Liver (tissue), 9 donors: ENCODE measurements around the gene OTOF. TPM values are rescaled to one million over a fixed set of nuclear protein-coding genes. Genes with fewer than 3 reads are reported as not detected.

Source experiments
- DNase-seq: peaks from one replicate; pipeline ENCODE4 v3.0.0-alpha.2; 2017; ENCODE audit warnings: low spot score
- H3K27ac ChIP-seq, 2 donors: one replicate each; pipeline ENCODE4 v1.7.0; 2013; ENCODE audit warnings: inconsistent platforms in 2 of 2, low read length in 2 of 2, control low read depth in 1 of 2, low read depth in 1 of 2, mild to moderate bottlenecking in 1 of 2
- H3K27me3 ChIP-seq, 4 donors: one replicate each; pipeline versions ENCODE4 v1.6.1 to v1.7.0; 2013; ENCODE audit warnings: low read length in 3 of 4, inconsistent platforms in 1 of 4, mild to moderate bottlenecking in 1 of 4, moderate library complexity in 1 of 4; ENCODE audit not compliant: control insufficient read depth in 4 of 4, insufficient read depth in 4 of 4
- H3K36me3 ChIP-seq, 4 donors: one replicate each; pipeline versions ENCODE4 v1.6.1 to v1.7.0; 2013; ENCODE audit warnings: low read length in 3 of 4, mild to moderate bottlenecking in 3 of 4, low read depth in 1 of 4, moderate library complexity in 1 of 4; ENCODE audit not compliant: control insufficient read depth in 4 of 4, insufficient read depth in 3 of 4
- H3K4me1 ChIP-seq, 4 donors: one replicate each; pipeline versions ENCODE4 v1.6.1 to v1.7.0; 2013; ENCODE audit warnings: low read length in 3 of 4, mild to moderate bottlenecking in 3 of 4, moderate library complexity in 1 of 4; ENCODE audit not compliant: control insufficient read depth in 4 of 4, insufficient read depth in 4 of 4
- H3K4me3 ChIP-seq, 3 donors: one replicate each; pipeline versions ENCODE4 v1.6.1 to v1.7.0; 2013; ENCODE audit warnings: low read length in 3 of 3, control low read depth in 1 of 3, low read depth in 1 of 3, mild to moderate bottlenecking in 1 of 3
- H3K9ac ChIP-seq, 2 donors: one replicate each; pipeline ENCODE4 v1.7.0; 2013; ENCODE audit warnings: low read length in 2 of 2, mild to moderate bottlenecking in 2 of 2, moderate library complexity in 2 of 2, control low read depth in 1 of 2, low read depth in 1 of 2
- H3K9me3 ChIP-seq, 4 donors: one replicate each; pipeline versions ENCODE4 v1.6.1 to v1.7.0; 2013; ENCODE audit warnings: low read length in 3 of 4; ENCODE audit not compliant: control insufficient read depth in 4 of 4
- EGR1 ChIP-seq, 2 donors: IDR thresholded peaks; 2 replicates each; pipeline ENCODE4 v1.6.1; 2016 to 2018; ENCODE audit warnings: antibody characterized with exemption in 2 of 2, low read depth in 2 of 2
- FOXA1 ChIP-seq: IDR thresholded peaks from 2 replicates; pipeline ENCODE4 v1.6.1; 2016; ENCODE audit warnings: antibody characterized with exemption
- FOXA2 ChIP-seq: IDR thresholded peaks from 2 replicates; pipeline ENCODE4 v1.6.1; 2016; ENCODE audit warnings: antibody characterized with exemption
- HNF4G ChIP-seq: IDR thresholded peaks from 2 replicates; pipeline ENCODE4 v1.6.1; 2016; ENCODE audit warnings: antibody characterized with exemption
- JUND ChIP-seq, 2 donors: IDR thresholded peaks; 2 replicates each; pipeline ENCODE4 v1.6.1; 2016; ENCODE audit warnings: antibody characterized with exemption in 2 of 2
- NR2F2 ChIP-seq: IDR thresholded peaks from 2 replicates; pipeline ENCODE4 v1.6.1; 2016; ENCODE audit warnings: antibody characterized with exemption
- RAD21 ChIP-seq, 2 donors: IDR thresholded peaks; 2 replicates each; pipeline ENCODE4 v1.6.1; 2016; ENCODE audit warnings: antibody characterized with exemption in 2 of 2, mild to moderate bottlenecking in 2 of 2
- RXRA ChIP-seq, 2 donors: IDR thresholded peaks; 2 replicates each; pipeline ENCODE4 v1.6.1; 2017 to 2018; ENCODE audit warnings: antibody characterized with exemption in 2 of 2, mild to moderate bottlenecking in 1 of 2
- SP1 ChIP-seq: IDR thresholded peaks from 2 replicates; pipeline ENCODE4 v1.6.1; 2018; ENCODE audit warnings: antibody characterized with exemption, mild to moderate bottlenecking
- TAF1 ChIP-seq: conservative IDR thresholded peaks from 2 replicates; pipeline ENCODE4 v1.6.1; 2016; ENCODE audit warnings: antibody characterized with exemption, mild to moderate bottlenecking
- YY1 ChIP-seq: IDR thresholded peaks from 2 replicates; pipeline ENCODE4 v1.6.1; 2016; ENCODE audit warnings: antibody characterized with exemption, mild to moderate bottlenecking
- WGBS: extraction: QIAGEN DNeasy Blood & Tissue Kit; methylation state at CpG from one replicate; pipeline ENCODE4 v1.1.7; 2013; 5-methylcytosine and 5-hydroxymethylcytosine counted together
- polyA plus RNA-seq, 2 donors: library from polyadenylated mRNA; stranded (reverse) in 1 of 2; unstranded in 1 of 2; fragments of 200-250 nt in 1 of 2; fragments of >200 nt in 1 of 2; fragmentation: Nextera tagmentation in 1 of 2; extraction: Ambion mirVana in 1 of 2; gene quantifications; one replicate each; pipeline versions ENCODE4 v1.2.1 to v1.2.3, GENCODE V29; 2013 to 2015
- total RNA-seq, 2 donors: library from RNA; depleted of rRNA; stranded (reverse); fragments of >200 nt; gene quantifications; one replicate each; pipeline ENCODE4 v1.2.3, GENCODE V29; 2014
- TF ChIP-seq, protein P1 (sequence below): IDR thresholded peaks from 2 replicates; pipeline ENCODE4 v1.6.1; 2016; ENCODE audit warnings: antibody characterized with exemption
- TF ChIP-seq, protein P2 (sequence below): fragments of 150-350 bp; IDR thresholded peaks from 2 replicates; pipeline ENCODE4 v1.5.1; 2017; ENCODE audit warnings: improper control_type of control experiment, low read depth, low read length; ENCODE audit not compliant: missing input control
- TF ChIP-seq, protein P3 (sequence below): IDR thresholded peaks from 2 replicates; pipeline ENCODE4 v1.6.1; 2016; ENCODE audit warnings: antibody characterized with exemption, mild to moderate bottlenecking
- donor health status: healthy.
- donor health status: healthy.
- donor health status: healthy.
- donor health status: healthy.
- donor health status: healthy.

OTOF gene
- total and polyA plus RNA-seq, 4 donors, result 0.06 to 0.28 (median 0.07) TPM; not detected in 1

DNA sequence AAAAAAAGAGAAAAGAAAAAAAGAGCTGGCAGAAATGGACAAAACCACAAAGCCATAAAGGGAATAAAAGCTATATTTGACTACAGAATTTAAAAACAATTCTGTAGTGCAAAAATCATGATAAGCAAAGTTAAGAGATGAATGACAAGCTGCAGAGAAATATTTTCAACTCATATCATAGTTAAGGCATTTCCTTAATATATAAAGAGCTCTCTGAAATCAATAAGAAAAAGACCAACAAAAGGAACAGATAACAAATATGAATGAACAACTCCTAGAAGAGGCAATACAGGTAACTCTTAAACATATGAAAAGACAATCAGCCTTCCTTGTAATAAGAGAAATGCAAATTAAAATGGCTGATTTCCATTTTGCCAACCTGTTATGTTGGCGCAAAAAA lies 26.2 kb downstream of the OTOF start:
- Histone ChIP-seq H3K9ac (no peak overlapping the region), H3K27ac (no peak overlapping the region), H3K4me1 (peaks cover 0 to 3% (median 0%) of the 10 kb centered on the region in 4 donors), H3K36me3 (no peaks in the 10 kb centered on the region), H3K4me3 (no peak overlapping the region), H3K27me3 (peaks cover 0 to 3% (median 0%) of the 10 kb centered on the region in 4 donors), H3K9me3 (no peaks in the 10 kb centered on the region)
- WGBS, result 98% methylated on average over 1 of the region's 1 CpG
- DNase-seq, result no peak
- TF ChIP-seq NR2F2, result no peak
- TF ChIP-seq EGR1 (IDR thresholded peaks at IDR 0.05; ENCODE audit: low read depth in 2 of 2), result no peak
- TF ChIP-seq FOXA2, result no peak
- TF ChIP-seq RXRA (IDR thresholded peaks at IDR 0.05), result no peak
- TF ChIP-seq RAD21 (IDR thresholded peaks at IDR 0.05), result no peak
- no peak for TF ChIP-seq TAF1
- TF ChIP-seq, protein P1, sequence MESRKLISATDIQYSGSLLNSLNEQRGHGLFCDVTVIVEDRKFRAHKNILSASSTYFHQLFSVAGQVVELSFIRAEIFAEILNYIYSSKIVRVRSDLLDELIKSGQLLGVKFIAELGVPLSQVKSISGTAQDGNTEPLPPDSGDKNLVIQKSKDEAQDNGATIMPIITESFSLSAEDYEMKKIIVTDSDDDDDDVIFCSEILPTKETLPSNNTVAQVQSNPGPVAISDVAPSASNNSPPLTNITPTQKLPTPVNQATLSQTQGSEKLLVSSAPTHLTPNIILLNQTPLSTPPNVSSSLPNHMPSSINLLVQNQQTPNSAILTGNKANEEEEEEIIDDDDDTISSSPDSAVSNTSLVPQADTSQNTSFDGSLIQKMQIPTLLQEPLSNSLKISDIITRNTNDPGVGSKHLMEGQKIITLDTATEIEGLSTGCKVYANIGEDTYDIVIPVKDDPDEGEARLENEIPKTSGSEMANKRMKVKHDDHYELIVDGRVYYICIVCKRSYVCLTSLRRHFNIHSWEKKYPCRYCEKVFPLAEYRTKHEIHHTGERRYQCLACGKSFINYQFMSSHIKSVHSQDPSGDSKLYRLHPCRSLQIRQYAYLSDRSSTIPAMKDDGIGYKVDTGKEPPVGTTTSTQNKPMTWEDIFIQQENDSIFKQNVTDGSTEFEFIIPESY, result no peak
- TF ChIP-seq YY1, result no peak
- TF ChIP-seq HNF4G, result no peak
- TF ChIP-seq, protein P2, sequence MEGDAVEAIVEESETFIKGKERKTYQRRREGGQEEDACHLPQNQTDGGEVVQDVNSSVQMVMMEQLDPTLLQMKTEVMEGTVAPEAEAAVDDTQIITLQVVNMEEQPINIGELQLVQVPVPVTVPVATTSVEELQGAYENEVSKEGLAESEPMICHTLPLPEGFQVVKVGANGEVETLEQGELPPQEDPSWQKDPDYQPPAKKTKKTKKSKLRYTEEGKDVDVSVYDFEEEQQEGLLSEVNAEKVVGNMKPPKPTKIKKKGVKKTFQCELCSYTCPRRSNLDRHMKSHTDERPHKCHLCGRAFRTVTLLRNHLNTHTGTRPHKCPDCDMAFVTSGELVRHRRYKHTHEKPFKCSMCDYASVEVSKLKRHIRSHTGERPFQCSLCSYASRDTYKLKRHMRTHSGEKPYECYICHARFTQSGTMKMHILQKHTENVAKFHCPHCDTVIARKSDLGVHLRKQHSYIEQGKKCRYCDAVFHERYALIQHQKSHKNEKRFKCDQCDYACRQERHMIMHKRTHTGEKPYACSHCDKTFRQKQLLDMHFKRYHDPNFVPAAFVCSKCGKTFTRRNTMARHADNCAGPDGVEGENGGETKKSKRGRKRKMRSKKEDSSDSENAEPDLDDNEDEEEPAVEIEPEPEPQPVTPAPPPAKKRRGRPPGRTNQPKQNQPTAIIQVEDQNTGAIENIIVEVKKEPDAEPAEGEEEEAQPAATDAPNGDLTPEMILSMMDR, result no peak

DNA sequence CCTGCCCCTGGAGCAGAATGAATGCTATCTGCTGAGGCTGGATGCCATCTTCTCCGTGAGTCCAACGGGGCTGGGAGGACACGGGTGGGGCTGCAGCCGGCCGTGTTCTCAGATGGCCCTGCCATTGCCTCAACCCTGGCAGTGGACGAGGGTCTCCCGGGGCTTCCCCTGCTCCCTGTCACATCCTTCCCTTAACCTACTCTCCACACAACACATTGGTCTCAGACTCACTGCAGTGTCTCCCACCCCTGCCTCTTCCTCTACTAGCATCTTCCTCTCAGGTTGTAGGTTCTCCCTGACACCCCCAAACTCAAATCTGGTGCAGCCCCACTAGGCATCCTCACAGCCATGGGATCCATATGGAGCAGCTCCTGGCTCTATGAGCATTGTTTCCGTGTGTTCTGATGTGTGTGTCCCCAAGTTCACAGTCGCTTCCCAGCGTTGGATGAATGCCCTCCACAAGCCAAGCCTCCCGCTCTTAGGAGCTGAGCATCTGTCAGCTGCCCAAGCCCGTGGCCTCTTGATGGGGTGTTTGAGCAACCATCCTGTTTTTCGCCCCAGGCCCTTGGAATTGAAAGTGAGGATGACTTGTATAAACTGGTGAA lies 27.8 kb downstream of the OTOF start:
- H3K4me3 ChIP-seq, result no peak overlapping the region
- DNase-seq, result no peak
- H3K27me3 ChIP-seq, result peaks cover 0 to 3% (median 0%) of the 10 kb centered on the region in 4 donors
- H3K27ac ChIP-seq, result no peak overlapping the region
- H3K9ac ChIP-seq, result no peak overlapping the region
- no peak for TF ChIP-seq FOXA1
- TF ChIP-seq YY1, result no peak
- TF ChIP-seq RXRA (IDR thresholded peaks at IDR 0.05), result no peak
- no peak for TF ChIP-seq JUND (IDR thresholded peaks at IDR 0.05)
- TF ChIP-seq, protein P3, sequence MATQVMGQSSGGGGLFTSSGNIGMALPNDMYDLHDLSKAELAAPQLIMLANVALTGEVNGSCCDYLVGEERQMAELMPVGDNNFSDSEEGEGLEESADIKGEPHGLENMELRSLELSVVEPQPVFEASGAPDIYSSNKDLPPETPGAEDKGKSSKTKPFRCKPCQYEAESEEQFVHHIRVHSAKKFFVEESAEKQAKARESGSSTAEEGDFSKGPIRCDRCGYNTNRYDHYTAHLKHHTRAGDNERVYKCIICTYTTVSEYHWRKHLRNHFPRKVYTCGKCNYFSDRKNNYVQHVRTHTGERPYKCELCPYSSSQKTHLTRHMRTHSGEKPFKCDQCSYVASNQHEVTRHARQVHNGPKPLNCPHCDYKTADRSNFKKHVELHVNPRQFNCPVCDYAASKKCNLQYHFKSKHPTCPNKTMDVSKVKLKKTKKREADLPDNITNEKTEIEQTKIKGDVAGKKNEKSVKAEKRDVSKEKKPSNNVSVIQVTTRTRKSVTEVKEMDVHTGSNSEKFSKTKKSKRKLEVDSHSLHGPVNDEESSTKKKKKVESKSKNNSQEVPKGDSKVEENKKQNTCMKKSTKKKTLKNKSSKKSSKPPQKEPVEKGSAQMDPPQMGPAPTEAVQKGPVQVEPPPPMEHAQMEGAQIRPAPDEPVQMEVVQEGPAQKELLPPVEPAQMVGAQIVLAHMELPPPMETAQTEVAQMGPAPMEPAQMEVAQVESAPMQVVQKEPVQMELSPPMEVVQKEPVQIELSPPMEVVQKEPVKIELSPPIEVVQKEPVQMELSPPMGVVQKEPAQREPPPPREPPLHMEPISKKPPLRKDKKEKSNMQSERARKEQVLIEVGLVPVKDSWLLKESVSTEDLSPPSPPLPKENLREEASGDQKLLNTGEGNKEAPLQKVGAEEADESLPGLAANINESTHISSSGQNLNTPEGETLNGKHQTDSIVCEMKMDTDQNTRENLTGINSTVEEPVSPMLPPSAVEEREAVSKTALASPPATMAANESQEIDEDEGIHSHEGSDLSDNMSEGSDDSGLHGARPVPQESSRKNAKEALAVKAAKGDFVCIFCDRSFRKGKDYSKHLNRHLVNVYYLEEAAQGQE, result no peak
- TF ChIP-seq SP1, result no peak
- TF ChIP-seq, protein P2, result no peak
- H3K9me3 ChIP-seq, result no peaks in the 10 kb centered on the region
- H3K4me1 ChIP-seq, result no peaks in the 10 kb centered on the region
- no peaks in the 10 kb centered on the region for H3K36me3 ChIP-seq
- 90% methylated on average over 13 of the region's 13 CpGs for WGBS
